Loucy (cell line): Measurements from ENCODE around the gene IL22RA2.

Source experiments
- CTCF ChIP-seq: fragments of 200-600 bp; sonication (generic); conservative IDR thresholded peaks from 2 replicates; pipeline ENCODE4 v1.5.1; 2014; ENCODE audit warnings: mild to moderate bottlenecking, antibody characterized with exemption, low read length
- EZH2phosphoT487 ChIP-seq: fragments of 200-600 bp; IDR thresholded peaks from 2 replicates; pipeline ENCODE4 v1.6.1; 2018; ENCODE audit warnings: antibody characterized with exemption, mild to moderate bottlenecking, moderate library complexity, borderline replicate concordance

- TF ChIP-seq CTCF (no peak), EZH2phosphoT487 (no peak)
Measured at GRCh38 chr6:137099689-137100403, 73.6 kb downstream of the IL22RA2 start.
